ENCODE results near the gene MCM7. TPM values are rescaled to one million over a fixed set of nuclear protein-coding genes. Genes with fewer than 3 reads are reported as not detected.

Gene MCM7
- total and polyA plus RNA-seq, 2 of the 4 experiments (the other 2 are of a cell fraction), result 104 to 137 TPM

- peak; percentile 81 for TF ChIP-seq RAD21 (IDR thresholded peaks at IDR 0.05; ENCODE audit: low read length)
- peak; percentile 88 for TF ChIP-seq RCOR1 (IDR thresholded peaks at IDR 0.05; ENCODE audit: insufficient replicate concordance, low read length)
- TF ChIP-seq SMC3 (IDR thresholded peaks at IDR 0.05; ENCODE audit: low read depth, low read length), result peak; percentile 69
- peak; percentile 58 for TF ChIP-seq CTCF (conservative IDR thresholded peaks at IDR 0.05; ENCODE audit: low read depth, low read length)
- no peak for TF ChIP-seq CHD1 (IDR thresholded peaks at IDR 0.05; ENCODE audit: low read depth, low read length)
- TF ChIP-seq MAFK (IDR thresholded peaks at IDR 0.05; ENCODE audit: low read depth, low read length), result no peak
- TF ChIP-seq POLR2A (IDR thresholded peaks at IDR 0.05; ENCODE audit: low read depth, low read length), result no peak
- no peak for TF ChIP-seq MXI1 (IDR thresholded peaks at IDR 0.05; ENCODE audit: borderline replicate concordance, low read depth, low read length)
- in situ Hi-C loops (cut with MboI; ENCODE audit: low sequenced_read_pairs) (loop anchor here (5.0 to 10.0 kb wide), 2 partner anchors 61 to 138 kb away; partner anchors contain the start of gene TRIM4), intact Hi-C loops (cut with micrococcal nuclease) (loop anchor here (1.0 to 10.0 kb wide), 2 partner anchors 59 to 128 kb away; partner anchors contain the start of gene GJC3), dilution Hi-C loops (cut with HindIII; ENCODE audit: low sequenced_read_pairs, unreplicated experiment) (no loop called here)
- BruUV-seq (replicated peaks), result no TSS peak
- Histone ChIP-seq H3K27ac (ENCODE audit: insufficient read depth, low read length) (no peak overlapping the region), H3K56ac (ENCODE audit: extremely low read depth, insufficient read depth, low read length) (no peak overlapping the region), H3K27me3 (ENCODE audit: control insufficient read depth, insufficient read depth, low read length) (no peaks in the 10 kb centered on the region), H3K4me2 (ENCODE audit: low read depth, low read length) (no peak overlapping the region), H3K9me3 (ENCODE audit: control insufficient read depth, insufficient read depth, low read length) (no peaks in the 10 kb centered on the region), H2AK9ac (replicated peaks; ENCODE audit: low read depth, low read length, poor library complexity) (peak overlapping the region; percentile 38), H3K79me1 (ENCODE audit: low read depth in 1 of 2, low read length in 2 of 2) (peaks cover 12 to 33% of the 10 kb centered on the region in 2 experiments), H3K23ac (ENCODE audit: low read depth, low read length) (no peak overlapping the region), H2BK120ac (ENCODE audit: low read depth, low read length) (no peak overlapping the region), H3K9me1 (ENCODE audit: insufficient read depth, low read length) (no peaks in the 10 kb centered on the region), H3K18ac (ENCODE audit: low read depth, low read length) (no peak overlapping the region), H4K5ac (ENCODE audit: low read depth, low read length) (no peak overlapping the region), H2BK5ac (ENCODE audit: low read depth, low read length, poor library complexity, severe bottlenecking) (no peak overlapping the region), H4K20me1 (ENCODE audit: insufficient read depth, low read length) (peaks cover 3% of the 10 kb centered on the region; the same call in 1 of the 2 replicates), H3K4ac (ENCODE audit: low read depth, low read length) (no peak overlapping the region), H3K4me1 (ENCODE audit: control insufficient read depth, insufficient read depth, low read length) (peaks cover 4% of the 10 kb centered on the region; the same call in 1 of the 2 replicates), H3K4me3 (ENCODE audit: insufficient read depth, low read depth, low read length) (no peak overlapping the region), H2BK15ac (ENCODE audit: low read depth, low read length) (no peak overlapping the region), H3K36me3 (ENCODE audit: control insufficient read depth, insufficient read depth, low read length) (peaks cover 17% of the 10 kb centered on the region), H3K9ac (ENCODE audit: low read depth, low read length) (no peak overlapping the region), H2BK20ac (ENCODE audit: low read depth, low read length) (no peak overlapping the region), H2AK5ac (ENCODE audit: low read depth, low read length) (no peak overlapping the region; the same call in 1 of the 2 replicates), H3K14ac (replicated peaks; ENCODE audit: low read depth, low read length) (no peak overlapping the region), H2AFZ (replicated peaks; ENCODE audit: low read length, poor library complexity) (no peak overlapping the region), H4K8ac (ENCODE audit: low read depth in 2 of 2, low read length in 2 of 2) (no peak overlapping the region), H4K91ac (ENCODE audit: insufficient read depth, low read depth, low read length) (no peak overlapping the region)
- whole genome bisulfite sequencing, 2 experiments (ENCODE audit: extremely low coverage in 2 of 2, insufficient read length in 1 of 2), result 70% methylated on average over 2 of the region's 3 CpGs; no CpG with 5 or more reads in 1 of the 2 experiments
- peak; percentile 86 for DNase-seq
- ChIA-PET CTCF (interaction anchor here (0.6 to 1.7 kb wide), 4 partner anchors 10 to 140 kb away, joined by 3 to 7 read pairs (median 5); no protein-coding TSS in a partner anchor), POLR2A (ENCODE audit: unreplicated experiment) (interaction anchor here (0.6 kb wide), 1 partner anchor 1406 kb away, joined by 8 read pairs; no protein-coding TSS in a partner anchor)
- ATAC-seq (ENCODE audit: low read depth), result peak; percentile 53
Observed at GRCh38 chr7:100053215-100053614, 48.0 kb downstream of the MCM7 start.
